ENCODE data around the gene LAMA5. TPM values are rescaled to one million over a fixed set of nuclear protein-coding genes. Genes with fewer than 3 reads are reported as not detected.

Gene LAMA5
- total RNA-seq, 8 experiments from 2014 or later = 9.7 to 45.4 (median 24.9) TPM

GRCh38 chr20:62361799-62362589 lies 5.1 kb downstream of the LAMA5 start:
- ATAC-seq (replicated peaks in 6 of 8) = no peak
- peaks cover 71 to 80% of the 10 kb centered on the region in 2 donors for H3K4me1 ChIP-seq (replicated peaks in 1 of 2)
- in situ Hi-C loops (cut with MboI; ENCODE audit: low pct_unique_long_range_greater_than_20kb in 2 of 9, low sequenced_read_pairs in 9 of 9, unreplicated experiment in 9 of 9) = no loop called here
- H3K27ac ChIP-seq = peak overlapping the region in 1 of 2 donors; percentile 10
- WGBS, 10 experiments = 40 to 90% (median 84%) methylated on average over 1 to 9 of the region's 34 CpGs; no CpG with 5 or more reads in 4 of the 10 experiments
- no peak overlapping the region for H3K4me3 ChIP-seq

GRCh38 chr20:62360854-62361798 lies 6.0 kb downstream of the LAMA5 start:
- in situ Hi-C loops (cut with MboI; ENCODE audit: low pct_unique_long_range_greater_than_20kb in 2 of 9, low sequenced_read_pairs in 9 of 9, unreplicated experiment in 9 of 9) = no loop called here
- peak overlapping the region in 1 of 2 donors; percentile 42 for H3K27ac ChIP-seq
- 53 to 82% (median 73%) methylated on average over 3 to 8 of the region's 25 CpGs; no CpG with 5 or more reads in 7 of the 10 experiments for WGBS, 10 experiments
- peaks cover 79 to 88% of the 10 kb centered on the region in 2 donors for H3K4me1 ChIP-seq (replicated peaks in 1 of 2)
- H3K4me3 ChIP-seq = no peak overlapping the region
- no peak for ATAC-seq (replicated peaks in 6 of 8)

GRCh38 chr20:62359491-62360121 lies 7.5 kb downstream of the LAMA5 start:
- H3K27ac ChIP-seq = peak overlapping the region; percentile 61 to 85
- H3K4me3 ChIP-seq = no peak overlapping the region
- peaks cover 79 to 89% of the 10 kb centered on the region in 2 donors for H3K4me1 ChIP-seq (replicated peaks in 1 of 2)
- peak; percentile 1 to 48 (median 19) for ATAC-seq (replicated peaks in 6 of 8)
- WGBS, 10 experiments = 69 to 100% methylated on average over 1 to 4 of the region's 25 CpGs; no CpG with 5 or more reads in 8 of the 10 experiments
- in situ Hi-C loops (cut with MboI; ENCODE audit: low pct_unique_long_range_greater_than_20kb in 2 of 9, low sequenced_read_pairs in 9 of 9, unreplicated experiment in 9 of 9) = no loop called here

- peaks cover 77 to 89% of the 10 kb centered on the region in 2 donors for H3K4me1 ChIP-seq (replicated peaks in 1 of 2)
- in situ Hi-C loops (cut with MboI; ENCODE audit: low pct_unique_long_range_greater_than_20kb in 2 of 9, low sequenced_read_pairs in 9 of 9, unreplicated experiment in 9 of 9) = no loop called here
Measured at GRCh38 chr20:62359043-62359490, 8.0 kb downstream of the LAMA5 start.

GRCh38 chr20:62358171-62359042 lies 8.7 kb downstream of the LAMA5 start:
- Histone ChIP-seq H3K4me3 (no peak overlapping the region), H3K27ac (peak overlapping the region; percentile 61 to 85), H3K4me1 (replicated peaks in 1 of 2) (peaks cover 73 to 85% of the 10 kb centered on the region in 2 donors)
- no peak for ATAC-seq (replicated peaks in 6 of 8)
- in situ Hi-C loops (cut with MboI; ENCODE audit: low pct_unique_long_range_greater_than_20kb in 2 of 9, low sequenced_read_pairs in 9 of 9, unreplicated experiment in 9 of 9) = no loop called here
- WGBS, 10 experiments = 80 to 100% (median 100%) methylated on average over 1 to 2 of the region's 24 CpGs; no CpG with 5 or more reads in 5 of the 10 experiments

More at GRCh38 chr20:62359043-62359490, 8.0 kb downstream of the LAMA5 start:
- 67% methylated on average over 3 of the region's 16 CpGs; no CpG with 5 or more reads in 9 of the 10 experiments for WGBS, 10 experiments
- ATAC-seq (replicated peaks in 6 of 8) = peak in 6 of 8 experiments; percentile 2 to 47 (median 42)
- Histone ChIP-seq H3K4me3 (no peak overlapping the region), H3K27ac (peak overlapping the region; percentile 61 to 85)

- no CpG with 5 or more reads among the region's 7 CpGs for WGBS, 10 experiments
- Histone ChIP-seq H3K27ac (peak overlapping the region in 1 of 2 donors; percentile 85), H3K4me1 (replicated peaks in 1 of 2) (peaks cover 68 to 78% of the 10 kb centered on the region in 2 donors), H3K4me3 (no peak overlapping the region)
- in situ Hi-C loops (cut with MboI; ENCODE audit: low pct_unique_long_range_greater_than_20kb in 2 of 9, low sequenced_read_pairs in 9 of 9, unreplicated experiment in 9 of 9) = no loop called here
- no peak for ATAC-seq (replicated peaks in 6 of 8)
Measured at GRCh38 chr20:62357681-62358080, 9.4 kb downstream of the LAMA5 start.

- Histone ChIP-seq H3K4me3 (no peak overlapping the region), H3K27ac (peak overlapping the region; percentile 85 to 89), H3K4me1 (replicated peaks in 1 of 2) (peaks cover 68 to 74% of the 10 kb centered on the region in 2 donors)
- peak in 2 of 8 experiments; percentile 13 to 17 for ATAC-seq (replicated peaks in 6 of 8)
- in situ Hi-C loops (cut with MboI; ENCODE audit: low pct_unique_long_range_greater_than_20kb in 2 of 9, low sequenced_read_pairs in 9 of 9, unreplicated experiment in 9 of 9) = no loop called here
- 0 to 80% (median 60%) methylated on average over 1 to 2 of the region's 25 CpGs; no CpG with 5 or more reads in 7 of the 10 experiments for WGBS, 10 experiments
Measured at GRCh38 chr20:62357187-62357667, 9.9 kb downstream of the LAMA5 start.

- in situ Hi-C loops (cut with MboI; ENCODE audit: low pct_unique_long_range_greater_than_20kb in 2 of 9, low sequenced_read_pairs in 9 of 9, unreplicated experiment in 9 of 9) = no loop called here
- Histone ChIP-seq H3K4me3 (no peak overlapping the region), H3K27ac (peak overlapping the region; percentile 85 to 89), H3K4me1 (replicated peaks in 1 of 2) (peaks cover 68 to 73% of the 10 kb centered on the region in 2 donors)
- 10 to 100% (median 53%) methylated on average over 2 to 4 of the region's 17 CpGs; no CpG with 5 or more reads in 7 of the 10 experiments for WGBS, 10 experiments
- ATAC-seq (replicated peaks in 6 of 8) = peak in 5 of 8 experiments; percentile 18 to 41 (median 27)
Measured at GRCh38 chr20:62356589-62357186, 10.4 kb downstream of the LAMA5 start.

- H3K4me1 ChIP-seq (replicated peaks in 1 of 2) = peaks cover 65 to 67% of the 10 kb centered on the region in 2 donors
Measured at GRCh38 chr20:62355878-62356588, 11.1 kb downstream of the LAMA5 start.

GRCh38 chr20:62355516-62355877 lies 11.6 kb downstream of the LAMA5 start:
- in situ Hi-C loops (cut with MboI; ENCODE audit: low pct_unique_long_range_greater_than_20kb in 2 of 9, low sequenced_read_pairs in 9 of 9, unreplicated experiment in 9 of 9) = no loop called here
- ATAC-seq (replicated peaks in 6 of 8) = peak in 6 of 8 experiments; percentile 26 to 57 (median 44)
- peaks cover 60 to 62% of the 10 kb centered on the region in 2 donors for H3K4me1 ChIP-seq (replicated peaks in 1 of 2)
- peak overlapping the region; percentile 85 to 89 for H3K27ac ChIP-seq
- H3K4me3 ChIP-seq = peak overlapping the region in 1 of 5 donors; percentile 0
- 0 to 40% (median 0%) methylated on average over 1 to 2 of the region's 11 CpGs; no CpG with 5 or more reads in 7 of the 10 experiments for WGBS, 10 experiments

More at GRCh38 chr20:62355878-62356588, 11.1 kb downstream of the LAMA5 start:
- Histone ChIP-seq H3K4me3 (peak overlapping the region in 1 of 5 donors; percentile 0), H3K27ac (peak overlapping the region; percentile 85 to 89)
- WGBS, 10 experiments = 0 to 80% (median 7%) methylated on average over 1 to 11 of the region's 29 CpGs; no CpG with 5 or more reads in 5 of the 10 experiments
- in situ Hi-C loops (cut with MboI; ENCODE audit: low pct_unique_long_range_greater_than_20kb in 2 of 9, low sequenced_read_pairs in 9 of 9, unreplicated experiment in 9 of 9) = no loop called here
- ATAC-seq (replicated peaks in 6 of 8) = peak in 6 of 8 experiments; percentile 22 to 64 (median 56)
